Prostate gland (tissue), 2 donors: ENCODE measurements around the gene NRARP.
A peak's percentile ranks its signal among the peaks of the same experiment; 100 is the strongest.

Experiments used
- CTCF ChIP-seq, 4 experiments: fragments of 200-600 bp in 2 of 4; fragments of 450-650 bp in 2 of 4; sonication (generic) in 2 of 4; IDR thresholded peaks; 1 replicate in 3 of 4; 2 replicates in 1 of 4; pipeline ENCODE4 v1.5.1; 2016 to 2019; ENCODE audit warnings: antibody characterized with exemption in 4 of 4, mild to moderate bottlenecking in 2 of 4, moderate library complexity in 2 of 4
- POLR2A ChIP-seq: fragments of 450-650 bp; IDR thresholded peaks from one replicate; pipeline ENCODE4 v1.6.1; 2016; ENCODE audit warnings: antibody characterized with exemption, mild to moderate bottlenecking
- POLR2AphosphoS5 ChIP-seq: sonication (generic); formaldehyde crosslinking; IDR thresholded peaks from one replicate; pipeline ENCODE4 v1.6.1; 2017; ENCODE audit warnings: antibody characterized with exemption

GRCh38 chr9:137270929-137271695, 31.0 kb downstream of the NRARP start:
- TF ChIP-seq CTCF (IDR thresholded peaks at IDR 0.05) (no peak), POLR2A (no peak), POLR2AphosphoS5 (peak; percentile 40)
